Measurements from ENCODE around the gene FASTKD3.

FASTKD3 gene

DNA sequence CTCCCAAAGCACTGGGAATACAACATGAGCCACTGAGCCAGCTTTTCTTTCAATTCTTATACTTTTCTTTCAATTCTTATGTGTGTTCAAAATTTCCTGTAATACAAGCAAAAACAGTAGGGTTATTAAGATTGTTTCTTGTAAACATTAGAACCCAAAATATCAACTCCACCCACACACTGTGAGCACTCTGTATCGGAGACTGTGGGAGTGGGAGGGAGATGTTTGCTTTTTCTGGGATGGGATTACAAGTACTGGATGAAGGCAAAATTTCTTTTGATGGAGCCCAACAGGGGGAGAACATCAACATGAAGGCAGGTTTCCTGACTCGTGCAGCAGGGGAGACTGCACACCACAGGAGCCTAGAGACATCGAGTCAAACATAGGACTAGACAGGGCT lies 13.2 kb downstream of the FASTKD3 start:
- TF ChIP-seq SIN3A (IDR thresholded peaks at IDR 0.05; ENCODE audit: borderline replicate concordance, insufficient read depth, low read length) (no peak), REST (IDR thresholded peaks at IDR 0.05; ENCODE audit: insufficient read depth in 1 of 2, low read depth in 2 of 2, low read length in 2 of 2) (no peak), TAF1 (IDR thresholded peaks at IDR 0.05; ENCODE audit: borderline replicate concordance, insufficient read depth, low read length) (no peak), FOXP2 (optimal IDR thresholded peaks at IDR 0.05; ENCODE audit: borderline replicate concordance, extremely low read depth, extremely low read length, insufficient read depth) (no peak), POLR2AphosphoS5 (IDR thresholded peaks at IDR 0.05; ENCODE audit: low read depth, low read length) (no peak)

DNA sequence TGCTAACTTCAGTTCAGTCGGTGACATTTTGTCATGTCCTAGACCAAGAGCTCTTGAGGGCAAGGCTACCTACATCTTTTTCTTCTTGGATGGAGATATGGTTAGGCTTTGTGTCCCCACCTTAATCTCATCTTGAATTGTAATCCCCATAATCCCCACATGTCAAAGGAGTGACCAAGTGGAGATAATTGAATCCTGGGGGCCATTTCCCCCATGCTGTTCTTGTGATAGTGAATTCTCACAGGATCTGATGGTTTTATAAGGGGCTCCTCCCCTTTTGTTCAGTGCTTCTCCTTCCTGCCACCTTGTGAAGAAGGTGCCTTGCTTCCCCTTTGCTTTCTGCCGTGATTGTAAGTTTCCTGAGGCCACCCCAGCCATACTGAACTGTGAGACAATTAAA lies 15.8 kb downstream of the FASTKD3 start:
- TF ChIP-seq FOXP2 (optimal IDR thresholded peaks at IDR 0.05; ENCODE audit: borderline replicate concordance, extremely low read depth, extremely low read length, insufficient read depth) (no peak), TAF1 (IDR thresholded peaks at IDR 0.05; ENCODE audit: borderline replicate concordance, insufficient read depth, low read length) (no peak), SIN3A (IDR thresholded peaks at IDR 0.05; ENCODE audit: borderline replicate concordance, insufficient read depth, low read length) (no peak), REST (IDR thresholded peaks at IDR 0.05; ENCODE audit: insufficient read depth in 1 of 2, low read depth in 2 of 2, low read length in 2 of 2) (no peak), POLR2AphosphoS5 (IDR thresholded peaks at IDR 0.05; ENCODE audit: low read depth, low read length) (no peak)

DNA sequence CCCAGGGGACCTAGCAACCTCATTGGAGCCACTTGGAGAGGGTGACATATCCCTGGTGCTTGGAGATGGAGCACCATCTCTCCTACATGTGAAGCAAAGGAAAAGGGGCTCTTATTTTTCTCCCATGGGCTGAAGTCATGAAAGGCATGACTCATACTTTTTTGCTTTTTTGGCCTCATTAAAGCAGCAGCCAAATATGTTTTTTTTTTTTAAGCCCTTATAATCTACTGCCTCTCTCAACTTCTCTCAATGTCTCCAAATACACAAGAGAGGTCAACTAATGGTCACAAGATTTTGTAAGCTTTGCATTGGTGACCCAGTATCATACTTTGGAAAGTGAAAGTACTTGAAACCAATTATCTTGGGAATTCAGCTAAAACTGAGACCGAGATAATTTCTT lies 16.3 kb downstream of the FASTKD3 start:
- TF ChIP-seq TAF1 (IDR thresholded peaks at IDR 0.05; ENCODE audit: borderline replicate concordance, insufficient read depth, low read length) = no peak
- TF ChIP-seq POLR2AphosphoS5 (IDR thresholded peaks at IDR 0.05; ENCODE audit: low read depth, low read length) = no peak
- no peak for TF ChIP-seq SIN3A (IDR thresholded peaks at IDR 0.05; ENCODE audit: borderline replicate concordance, insufficient read depth, low read length)
- TF ChIP-seq REST (IDR thresholded peaks at IDR 0.05; ENCODE audit: insufficient read depth in 1 of 2, low read depth in 2 of 2, low read length in 2 of 2) = no peak
- no peak for TF ChIP-seq FOXP2 (optimal IDR thresholded peaks at IDR 0.05; ENCODE audit: borderline replicate concordance, extremely low read depth, extremely low read length, insufficient read depth)

GRCh38 chr5:7851617-7852289 lies 17.1 kb downstream of the FASTKD3 start:
- TF ChIP-seq SIN3A (IDR thresholded peaks at IDR 0.05; ENCODE audit: borderline replicate concordance, insufficient read depth, low read length) (no peak), POLR2AphosphoS5 (IDR thresholded peaks at IDR 0.05; ENCODE audit: low read depth, low read length) (no peak), FOXP2 (optimal IDR thresholded peaks at IDR 0.05; ENCODE audit: borderline replicate concordance, extremely low read depth, extremely low read length, insufficient read depth) (no peak), REST (IDR thresholded peaks at IDR 0.05; ENCODE audit: insufficient read depth in 1 of 2, low read depth in 2 of 2, low read length in 2 of 2) (no peak), TAF1 (IDR thresholded peaks at IDR 0.05; ENCODE audit: borderline replicate concordance, insufficient read depth, low read length) (no peak)
